HG03175 (cell line): Measurements from ENCODE around the gene ZC3H7B.
"Not testable (repeated sequence)": the region's sequence is repeated elsewhere in the genome, so short reads cannot be mapped to it uniquely, and the experiment has no call there.

Experiments used
- ATAC-seq: cut with Tn5 transposase; IDR thresholded peaks from one replicate; pipeline ENCODE4 v1.9.1; 2021; ENCODE audit warnings: mild to moderate bottlenecking, moderate library complexity; ENCODE audit not compliant: unreplicated experiment

Gene ZC3H7B

DNA sequence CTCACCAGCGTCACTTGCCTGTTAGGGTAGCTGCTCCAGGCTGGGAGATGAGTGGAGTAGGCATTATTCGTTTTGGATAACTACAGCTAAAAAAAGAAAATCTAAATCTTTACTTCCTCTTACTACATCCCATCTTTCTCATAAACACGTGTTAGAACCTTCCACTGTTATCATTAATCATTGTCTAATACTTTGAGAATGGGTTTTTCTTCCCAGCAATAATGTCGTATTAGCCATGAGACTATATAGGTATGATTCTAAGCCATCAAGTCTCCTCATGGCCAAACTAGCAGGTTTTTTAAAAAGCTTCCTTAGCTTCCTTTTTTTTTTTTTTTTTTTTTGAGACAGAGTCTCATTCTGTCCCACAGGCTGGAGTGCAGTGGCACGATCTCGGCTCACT is 76.5 kb downstream of the ZC3H7B start:
- ATAC-seq, result no peak

DNA sequence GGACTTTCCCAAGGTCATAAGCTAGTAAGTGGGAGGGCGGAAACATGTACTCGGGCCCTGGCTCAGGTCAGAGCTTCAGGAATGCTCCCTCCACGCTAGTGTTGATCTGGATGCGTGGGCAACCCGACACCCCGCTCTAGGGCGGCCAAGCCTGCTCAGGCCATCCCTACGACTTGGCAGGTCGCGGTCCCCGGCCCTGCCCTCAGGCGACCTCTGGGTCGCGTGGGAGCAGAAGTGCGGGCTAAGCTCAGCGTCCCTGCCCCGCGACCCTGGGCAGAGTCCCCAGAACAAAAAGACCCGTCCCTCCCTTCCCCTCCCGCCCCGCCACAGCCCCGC is 79.6 kb downstream of the ZC3H7B start:
- peak; percentile 18 for ATAC-seq

DNA sequence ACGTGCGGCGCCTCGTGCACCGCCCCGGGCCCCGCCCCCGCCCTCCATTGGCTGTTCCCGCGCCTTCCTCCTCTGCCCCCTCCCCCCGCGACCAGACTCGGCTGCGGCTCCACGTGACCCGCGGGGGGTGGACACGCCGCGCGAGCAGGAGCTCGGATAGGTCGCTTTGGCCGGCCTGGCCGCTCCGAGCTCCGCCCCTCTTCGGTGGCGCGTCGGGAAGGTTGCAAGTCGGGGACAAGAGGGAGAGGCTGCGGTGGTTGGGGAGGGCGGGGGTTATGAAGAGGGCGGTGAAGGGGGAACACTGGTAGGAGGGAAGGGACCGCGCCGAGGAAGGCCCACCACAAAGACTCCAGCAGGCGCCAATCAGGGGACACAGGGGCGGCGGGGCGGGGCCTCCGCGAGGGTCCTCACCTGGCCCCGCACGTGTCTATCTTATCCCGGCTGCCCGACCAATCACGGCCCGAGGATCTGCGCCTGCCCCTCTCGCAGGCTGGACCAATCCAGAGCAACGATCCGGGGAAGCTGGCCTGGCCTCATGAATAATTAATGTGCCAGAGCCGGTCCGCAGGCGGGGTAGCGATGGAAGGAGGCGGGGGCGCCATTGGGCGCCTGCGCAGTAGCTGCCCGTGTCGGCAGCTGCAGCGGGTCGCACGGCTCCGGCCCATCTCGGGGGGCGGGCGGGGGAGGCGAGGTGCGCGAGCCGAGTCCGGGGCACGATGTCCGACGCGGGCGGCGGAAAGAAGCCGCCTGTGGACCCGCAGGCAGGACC is 80.2 kb downstream of the ZC3H7B start, which contains the start of gene TEF:
TEF (plus strand) TSS at position 614 of the 769 bp plus-strand sequence; CDS start at position 717, 103 bp downstream.
- ATAC-seq, result peak; percentile 90

DNA sequence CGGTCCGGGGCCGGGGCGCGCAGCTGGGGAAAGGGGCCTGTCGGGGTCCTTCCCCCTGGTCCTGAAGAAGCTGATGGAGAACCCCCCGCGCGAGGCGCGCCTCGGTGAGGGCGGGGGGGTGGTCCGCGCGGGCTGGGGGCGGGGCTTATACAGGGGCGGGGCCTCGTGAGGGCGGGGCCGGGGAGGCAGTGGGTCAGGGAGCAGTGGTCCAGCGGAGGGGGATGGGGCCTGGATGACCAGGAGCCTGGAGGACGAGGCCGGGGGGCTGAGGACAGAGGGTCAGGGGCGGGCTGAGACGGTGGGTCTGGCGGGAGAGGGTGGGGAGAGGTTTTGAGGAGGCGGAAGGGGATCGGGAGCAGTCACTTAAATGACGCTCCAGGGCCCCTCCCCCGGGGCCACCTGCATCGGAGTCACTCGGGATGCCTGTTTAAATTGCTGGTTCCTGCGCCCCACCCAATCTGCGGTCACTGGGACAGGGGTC is 80.8 kb downstream of the ZC3H7B start:
- peak; percentile 29 for ATAC-seq

DNA sequence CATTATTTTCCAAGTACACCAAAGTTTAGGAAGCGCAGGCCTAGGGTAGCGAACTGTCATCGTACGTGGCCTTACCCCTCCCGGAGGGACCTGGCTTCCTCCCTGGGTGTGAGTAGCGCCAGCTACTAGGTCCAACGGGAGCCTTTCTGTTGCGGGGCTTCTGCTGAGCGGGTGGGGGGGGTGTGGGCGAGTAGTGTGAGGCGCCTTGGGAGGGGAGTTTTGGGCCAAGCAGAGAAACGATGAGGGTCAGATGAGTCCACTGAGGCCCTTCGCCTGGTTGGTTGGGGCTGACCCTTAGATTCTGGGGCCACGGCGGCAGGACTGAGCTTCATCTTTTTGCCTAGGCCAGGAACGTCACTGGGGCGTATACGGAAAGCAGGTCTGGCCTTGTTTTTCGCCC is 81.3 kb downstream of the ZC3H7B start:
- no peak for ATAC-seq

DNA sequence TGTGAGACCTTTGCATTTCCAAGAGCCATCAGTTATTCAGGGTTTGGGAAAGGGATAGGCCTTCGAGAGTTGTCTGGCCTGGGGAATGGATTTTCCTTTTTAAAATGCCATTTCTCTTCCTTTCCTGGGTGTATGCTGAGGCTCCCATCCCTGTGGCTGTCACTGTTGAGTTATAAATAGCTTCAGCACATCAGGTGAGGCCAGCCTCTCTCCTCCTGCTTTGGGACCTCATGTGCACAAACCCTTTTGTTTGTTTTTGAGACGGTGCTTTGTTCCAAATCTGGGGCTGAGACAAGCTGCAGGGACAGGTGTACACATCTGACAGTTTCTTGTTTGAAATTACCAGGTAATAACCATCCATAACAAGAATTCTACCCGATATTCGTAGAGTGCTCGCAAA is 81.8 kb downstream of the ZC3H7B start:
- no peak for ATAC-seq

DNA sequence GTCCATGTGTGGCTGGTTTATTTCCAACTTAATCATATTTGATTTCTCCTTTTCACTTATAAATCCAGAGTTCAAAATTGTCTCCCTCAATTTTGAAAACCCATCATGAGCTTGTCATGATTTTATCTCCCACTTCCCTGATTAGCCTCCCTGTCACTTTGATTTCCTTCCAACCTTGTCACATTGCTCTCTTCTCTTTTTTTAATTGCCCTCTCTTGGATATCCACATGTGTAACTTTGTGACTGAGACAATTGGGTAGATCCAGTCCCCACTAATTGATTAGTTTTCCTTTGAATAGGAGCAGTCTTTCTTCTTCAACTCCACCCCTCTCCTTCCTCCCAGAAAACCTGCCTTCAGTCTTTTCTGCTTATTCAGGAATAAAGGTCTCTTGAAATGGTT is 82.8 kb downstream of the ZC3H7B start:
- ATAC-seq, result no peak

DNA sequence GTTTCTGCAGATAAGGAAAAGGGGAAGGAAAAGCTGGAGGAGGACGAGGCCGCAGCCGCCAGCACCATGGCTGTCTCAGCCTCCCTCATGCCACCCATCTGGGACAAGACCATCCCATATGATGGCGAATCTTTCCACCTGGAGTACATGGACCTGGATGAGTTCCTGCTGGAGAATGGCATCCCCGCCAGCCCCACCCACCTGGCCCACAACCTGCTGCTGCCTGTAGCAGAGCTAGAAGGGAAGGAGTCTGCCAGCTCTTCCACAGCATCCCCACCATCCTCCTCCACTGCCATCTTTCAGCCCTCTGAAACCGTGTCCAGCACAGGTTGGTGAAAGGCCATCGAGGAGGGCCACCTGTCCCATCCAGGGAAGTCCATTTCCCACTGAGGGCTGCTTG is 86.0 kb downstream of the ZC3H7B start:
- no peak for ATAC-seq

DNA sequence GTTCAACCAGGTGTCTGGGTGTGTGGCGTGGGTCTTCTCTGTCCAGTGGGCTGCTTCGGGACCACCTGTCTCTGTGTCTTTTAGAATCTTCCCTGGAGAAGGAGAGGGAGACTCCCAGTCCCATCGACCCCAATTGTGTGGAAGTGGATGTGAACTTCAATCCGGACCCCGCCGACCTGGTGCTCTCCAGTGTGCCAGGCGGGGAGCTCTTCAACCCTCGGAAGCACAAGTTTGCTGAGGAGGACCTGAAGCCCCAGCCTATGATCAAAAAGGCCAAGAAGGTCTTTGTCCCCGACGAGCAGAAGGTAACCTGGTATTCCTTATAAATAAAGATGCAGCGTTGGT is 92.7 kb downstream of the ZC3H7B start:
- no peak for ATAC-seq

DNA sequence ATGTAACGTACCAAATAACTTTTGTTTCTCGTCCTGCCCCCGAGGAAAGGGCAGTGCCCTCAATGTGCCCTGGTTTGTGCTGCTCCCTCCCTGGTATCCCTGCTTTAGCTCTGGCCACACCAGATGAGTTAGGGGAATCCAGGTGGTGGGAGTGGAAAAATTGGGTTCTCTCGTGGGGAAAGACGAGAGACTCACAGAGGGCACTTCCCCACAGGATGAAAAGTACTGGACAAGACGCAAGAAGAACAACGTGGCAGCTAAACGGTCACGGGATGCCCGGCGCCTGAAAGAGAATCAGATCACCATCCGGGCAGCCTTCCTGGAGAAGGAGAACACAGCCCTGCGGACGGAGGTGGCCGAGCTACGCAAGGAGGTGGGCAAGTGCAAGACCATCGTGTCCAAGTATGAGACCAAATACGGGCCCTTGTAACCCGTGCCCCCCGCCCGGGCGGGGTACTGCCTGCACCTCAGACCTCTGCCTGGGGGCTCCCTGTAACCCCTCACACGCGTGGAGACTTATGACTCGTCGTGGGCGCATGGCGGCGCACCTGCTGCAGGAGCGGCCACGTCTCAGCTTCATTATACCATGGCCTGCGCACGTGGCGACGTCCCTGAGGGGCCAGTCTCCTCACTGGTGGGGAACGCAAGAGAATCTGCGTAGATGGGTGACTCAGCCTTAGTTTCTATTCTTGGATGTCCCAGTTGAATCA is 94.4 kb downstream of the ZC3H7B start:
- ATAC-seq, result no peak

DNA sequence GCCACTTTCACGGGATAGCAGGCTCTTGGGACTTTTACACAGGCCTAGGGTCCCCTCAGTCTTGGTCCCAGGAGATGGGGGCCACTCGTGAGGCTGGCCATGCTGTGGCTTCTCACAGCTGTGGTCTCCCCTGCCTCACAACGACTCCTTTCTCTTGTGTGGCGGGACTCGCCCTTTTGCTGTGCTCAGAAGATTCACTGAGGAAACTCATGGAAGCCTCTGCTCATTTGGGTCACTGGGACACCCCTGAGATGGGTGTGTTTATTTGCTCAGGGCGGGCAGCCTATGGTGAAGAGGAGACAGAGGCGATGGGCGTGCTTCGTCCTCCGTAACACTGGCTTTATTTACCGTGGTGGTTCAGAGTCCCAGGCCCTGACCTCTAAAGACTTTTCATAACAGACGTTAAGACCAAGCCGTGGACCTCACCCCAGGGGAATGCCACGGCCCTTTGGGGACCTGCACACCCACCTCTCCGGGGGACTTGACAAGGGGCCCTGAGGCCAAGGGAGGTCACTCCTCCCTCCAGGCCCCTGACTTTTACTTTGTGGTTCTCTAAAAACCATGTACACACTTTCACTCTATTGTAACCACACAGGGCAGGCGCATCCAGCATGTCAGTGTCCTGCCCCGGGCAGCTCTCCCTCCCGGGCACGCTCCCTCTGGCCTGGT is 96.0 kb downstream of the ZC3H7B start:
- ATAC-seq, result no peak

DNA sequence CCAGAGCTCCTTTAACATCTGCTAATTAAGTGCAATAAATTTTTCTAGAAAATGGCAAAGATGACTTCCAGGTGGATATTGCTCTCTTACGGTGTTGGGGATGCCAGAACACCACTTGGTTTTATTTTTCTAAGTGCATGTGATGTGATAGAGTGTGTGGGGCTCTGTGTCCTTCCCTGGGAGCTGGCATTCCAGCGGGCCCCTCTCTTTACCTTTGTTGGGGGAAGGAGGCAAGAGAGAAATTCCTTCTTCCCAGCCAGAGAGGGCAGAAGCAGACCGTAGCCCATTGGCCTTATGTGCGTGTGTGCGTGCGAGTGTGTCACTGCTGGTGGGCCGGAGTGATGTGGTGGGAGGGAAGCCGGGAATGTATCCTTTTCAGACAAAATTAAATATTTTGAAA is 97.6 kb downstream of the ZC3H7B start:
- ATAC-seq, result no peak

DNA sequence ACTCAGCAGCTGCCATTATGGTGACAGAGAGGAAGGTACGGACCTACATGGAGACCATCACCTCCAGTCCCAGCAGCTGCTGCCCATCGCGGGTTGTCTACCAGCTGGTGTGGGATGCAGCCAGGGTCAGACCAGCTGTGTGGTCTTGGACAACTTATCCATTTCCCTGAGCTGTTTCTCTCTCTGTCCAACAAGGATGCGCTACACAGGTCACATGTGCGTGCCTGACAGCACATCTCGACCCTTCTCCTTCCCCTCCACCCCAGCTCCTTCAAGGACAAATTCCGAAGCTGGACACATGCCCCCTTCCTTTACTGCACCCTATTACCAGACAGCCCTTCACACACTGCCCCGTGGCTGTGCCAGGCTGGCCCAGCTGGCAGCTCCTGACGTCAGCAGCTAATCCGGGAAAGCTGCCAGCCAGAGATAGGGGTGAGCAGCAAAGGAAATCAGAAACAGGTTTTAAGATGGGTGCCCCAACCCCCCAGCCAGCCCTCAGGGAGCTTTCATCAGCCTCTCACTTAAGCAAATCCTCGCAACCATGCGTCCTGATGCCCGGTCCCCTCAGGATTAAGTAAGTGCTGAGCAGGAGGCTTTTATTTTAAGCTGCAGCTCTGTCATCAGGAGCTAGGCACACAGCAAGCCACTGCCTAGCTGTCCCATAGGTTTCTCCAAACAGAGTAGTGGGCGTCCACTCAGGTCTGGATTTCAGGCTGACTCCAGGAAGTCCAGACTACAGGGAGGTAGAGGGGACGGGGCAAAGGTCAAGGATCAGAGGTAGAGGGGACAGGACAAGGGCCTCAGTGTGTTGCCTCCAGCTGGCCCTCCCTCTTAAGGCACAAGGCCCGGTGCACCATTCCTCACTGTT is 100.7 kb downstream of the ZC3H7B start:
- ATAC-seq, result no peak

DNA sequence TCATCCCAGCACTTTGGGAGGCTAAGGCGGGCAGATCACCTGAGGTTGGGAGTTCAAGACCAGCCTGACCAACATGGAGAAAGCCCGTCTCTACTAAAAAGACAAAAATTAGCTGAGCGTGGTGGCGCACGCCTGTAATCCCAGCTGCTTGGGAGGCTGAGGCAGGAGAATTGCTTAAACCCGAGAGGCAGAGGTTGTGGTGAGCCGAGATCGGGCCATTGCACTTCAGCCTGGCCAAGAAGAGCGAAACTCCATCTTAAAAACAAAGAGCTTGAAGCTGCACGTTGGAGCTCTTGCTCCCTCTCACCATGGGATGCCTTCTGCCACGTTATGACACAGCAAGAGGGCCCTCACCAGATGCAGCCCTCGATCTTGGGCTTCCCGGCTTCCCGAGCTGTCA is 101.5 kb downstream of the ZC3H7B start:
- not testable (repeated sequence) for ATAC-seq

DNA sequence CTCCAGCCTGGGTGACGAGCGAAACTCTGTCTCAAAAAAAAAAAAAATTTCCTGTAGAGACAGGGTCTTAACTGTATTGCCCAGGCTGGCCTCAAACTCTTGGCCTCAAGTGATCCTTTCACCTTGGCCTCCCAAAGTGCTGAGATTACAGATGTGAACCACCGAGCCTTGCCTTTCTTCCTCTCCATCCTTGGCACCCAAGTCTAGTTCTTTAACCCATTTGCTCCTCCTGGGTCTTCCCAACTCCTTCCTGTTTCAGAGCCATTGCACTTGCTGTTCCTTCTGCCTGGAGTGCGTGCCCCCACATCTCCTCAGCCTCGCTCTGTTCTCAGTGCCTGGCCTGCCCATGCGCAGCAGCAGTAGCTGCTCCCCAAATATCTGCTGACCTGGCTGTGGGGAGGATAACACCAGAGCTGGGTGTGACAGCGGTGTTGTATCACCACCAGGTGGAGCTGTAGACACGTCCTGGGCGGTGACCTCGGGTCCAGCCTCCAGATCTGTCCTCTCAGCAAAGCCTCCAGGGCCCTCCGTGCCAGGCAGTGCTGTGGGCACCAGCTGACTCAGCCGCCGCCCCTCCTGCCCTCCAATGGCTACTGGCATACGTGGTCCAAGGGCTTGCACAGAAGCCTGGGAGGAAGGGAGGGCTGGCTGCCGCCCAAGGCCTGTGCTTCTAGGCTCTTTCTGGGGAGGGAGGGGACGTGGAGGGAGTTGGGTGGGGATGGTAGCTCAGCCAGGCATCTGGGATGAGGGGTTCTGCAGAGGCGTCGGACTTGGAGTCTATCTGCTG is 102.4 kb downstream of the ZC3H7B start:
- peak; percentile 73 for ATAC-seq

DNA sequence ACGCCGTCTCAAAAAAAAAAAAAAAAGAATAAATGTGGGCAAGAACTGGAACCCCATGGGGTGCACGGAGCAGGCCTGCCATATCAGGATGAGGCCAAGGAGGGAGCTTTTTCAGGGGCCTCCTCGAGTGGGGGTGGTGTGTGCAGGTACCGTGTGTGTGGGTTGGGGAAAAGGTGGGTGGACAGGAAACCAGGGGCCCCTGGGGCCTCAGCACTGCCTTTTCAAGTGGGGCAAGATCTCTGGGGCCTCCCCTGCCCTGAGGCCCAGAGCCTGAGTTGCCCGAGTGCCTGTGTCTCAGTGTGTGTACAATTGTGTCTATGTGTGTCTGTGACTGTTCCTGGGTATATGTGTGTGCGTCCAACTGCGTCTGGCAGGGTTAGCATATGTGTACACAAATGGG is 104.3 kb downstream of the ZC3H7B start:
- ATAC-seq, result no peak

DNA sequence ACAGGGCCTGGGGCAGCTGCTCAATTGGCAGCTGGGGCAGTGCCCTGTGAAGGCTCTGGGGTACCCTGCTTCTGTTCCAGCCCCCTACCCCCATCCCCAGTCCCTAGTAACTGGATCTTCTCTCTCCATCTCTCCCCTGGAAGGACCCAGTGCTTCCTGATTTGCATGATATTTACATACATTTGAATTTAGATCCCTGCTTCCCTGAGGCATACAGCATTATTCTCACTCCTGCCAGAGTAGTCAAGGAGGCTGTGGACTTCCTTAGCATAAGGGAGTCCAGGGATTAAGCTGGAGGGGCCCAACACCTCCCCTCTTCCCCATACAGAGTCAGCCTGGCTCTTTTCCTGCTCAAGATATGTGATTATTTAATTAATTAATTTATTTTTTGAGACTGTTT is 105.1 kb downstream of the ZC3H7B start:
- no peak for ATAC-seq

DNA sequence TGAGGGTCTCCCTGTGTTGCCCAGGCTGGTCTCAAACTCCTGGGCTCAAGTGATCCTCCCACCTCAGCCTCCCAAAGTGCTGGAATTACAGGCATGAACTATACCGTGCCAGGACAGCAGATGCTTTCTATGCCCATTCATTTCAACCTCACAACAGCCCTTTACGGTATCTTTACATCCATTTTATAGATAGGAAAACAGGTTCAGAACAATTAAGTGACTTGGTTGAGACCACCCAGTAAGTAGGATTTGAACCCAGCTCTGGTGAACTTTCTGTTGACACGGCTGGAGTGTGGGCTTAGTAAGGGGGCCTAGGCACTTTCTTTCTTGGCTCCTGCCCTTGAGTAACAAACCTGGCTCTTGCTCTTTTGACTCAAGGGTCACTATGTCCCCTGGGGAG is 106.1 kb downstream of the ZC3H7B start:
- no peak for ATAC-seq

DNA sequence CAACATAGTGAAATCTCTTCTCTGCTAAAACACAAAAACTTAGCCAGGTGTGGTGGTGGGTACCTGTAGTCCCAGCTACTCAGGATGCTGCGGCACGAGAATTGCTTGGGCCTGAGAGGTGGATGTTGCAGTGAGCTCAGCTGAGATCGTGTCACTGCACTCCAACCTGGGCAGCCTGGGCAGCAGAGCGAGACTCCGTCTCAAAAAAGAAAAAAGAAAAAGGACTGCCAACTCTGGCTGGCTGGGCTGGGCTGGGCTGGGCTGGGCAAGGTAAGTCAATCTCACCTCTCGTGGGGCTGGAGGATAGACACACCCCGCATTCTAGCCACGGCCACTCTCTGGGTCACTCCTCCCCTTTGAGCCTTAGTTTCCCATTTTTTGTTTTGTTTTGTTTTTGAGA is 107.3 kb downstream of the ZC3H7B start:
- no peak for ATAC-seq
